DOHH2 (cell line): ENCODE results near the gene RAI1.

Source experiments
- H3F3A ChIP-seq: fragments of 200-600 bp; sonication (generic), shearing (Covaris generic); 2 replicates; pipeline ENCODE4 v1.6.0; 2016; ENCODE audit warnings: antibody characterized with exemption, mild to moderate bottlenecking; ENCODE audit not compliant: control insufficient read depth, insufficient read depth
- H3K27ac ChIP-seq: fragments of 200-600 bp; sonication (generic); 2 replicates; pipeline ENCODE4 v1.5.1; 2014; ENCODE audit warnings: low read depth, mild to moderate bottlenecking, low read length, moderate library complexity
- H3K27me3 ChIP-seq: fragments of 200-600 bp; sonication (generic); 2 replicates; pipeline ENCODE4 v1.6.1; 2014; ENCODE audit warnings: mild to moderate bottlenecking, low read length, mixed read lengths; ENCODE audit not compliant: control insufficient read depth
- H3K36me3 ChIP-seq: fragments of 200-600 bp; sonication (generic); 2 replicates; pipeline ENCODE4 v1.6.1; 2014; ENCODE audit warnings: mild to moderate bottlenecking, low read length, moderate library complexity, mixed read lengths; ENCODE audit not compliant: control insufficient read depth
- H3K4me1 ChIP-seq: fragments of 200-600 bp; sonication (generic); 2 replicates; pipeline ENCODE4 v1.6.1; 2014; ENCODE audit warnings: mild to moderate bottlenecking, low read length, mixed read lengths; ENCODE audit not compliant: control insufficient read depth
- H3K4me2 ChIP-seq: fragments of 200-600 bp; sonication (generic); 2 replicates; pipeline ENCODE4 v1.6.0; 2014; ENCODE audit warnings: mild to moderate bottlenecking, low read length, moderate library complexity
- H3K4me3 ChIP-seq: fragments of 200-600 bp; sonication (generic); 2 replicates; pipeline ENCODE4 v1.5.1; 2014; ENCODE audit warnings: mild to moderate bottlenecking, low read length, mixed read lengths
- H3K79me2 ChIP-seq: fragments of 200-600 bp; sonication (generic); 2 replicates; pipeline ENCODE4 v1.6.1; 2014; ENCODE audit warnings: mild to moderate bottlenecking, low read length, mixed read lengths; ENCODE audit not compliant: control insufficient read depth
- H3K9me2 ChIP-seq: fragments of 200-600 bp; sonication (generic); replicated peaks from 2 replicates; pipeline ENCODE4 v1.6.1; 2014; ENCODE audit warnings: mild to moderate bottlenecking, low read length, mixed read lengths; ENCODE audit not compliant: control insufficient read depth
- H3K9me3 ChIP-seq: fragments of 200-600 bp; sonication (generic); 2 replicates; pipeline ENCODE4 v1.6.1; 2014; ENCODE audit warnings: antibody characterized with exemption, low read length, mixed read lengths; ENCODE audit not compliant: control insufficient read depth, insufficient read depth
- H4K20me1 ChIP-seq: fragments of 200-600 bp; sonication (generic); 2 replicates; pipeline ENCODE4 v1.6.0; 2014; ENCODE audit warnings: low read depth, mild to moderate bottlenecking, antibody characterized with exemption, low read length, moderate library complexity; ENCODE audit not compliant: control insufficient read depth, insufficient read depth
- CTCF ChIP-seq: fragments of 200-600 bp; sonication (generic); IDR thresholded peaks from one replicate; pipeline ENCODE4 v1.5.1; 2014; ENCODE audit warnings: antibody characterized with exemption, mild to moderate bottlenecking, low read depth, low read length; ENCODE audit not compliant: poor library complexity, severe bottlenecking
- EZH2phosphoT487 ChIP-seq: fragments of 200-600 bp; sonication (generic); IDR thresholded peaks from 2 replicates; pipeline ENCODE4 v1.6.1; 2017; ENCODE audit warnings: borderline replicate concordance, mild to moderate bottlenecking, antibody characterized with exemption, low read length, moderate library complexity, mixed read lengths

RAI1 gene

GRCh38 chr17:17728146-17728545, 46.9 kb downstream of the RAI1 start:
- no peak overlapping the region for H3K27ac ChIP-seq
- H4K20me1 ChIP-seq: peaks cover 15% of the 10 kb centered on the region

GRCh38 chr17:17728550-17729251, 47.4 kb downstream of the RAI1 start:
- H3K27me3 ChIP-seq: no peaks in the 10 kb centered on the region
- peaks cover 15% of the 10 kb centered on the region for H4K20me1 ChIP-seq
- no peaks in the 10 kb centered on the region for H3K9me2 ChIP-seq
- no peak overlapping the region for H3K4me2 ChIP-seq
- peaks cover 10% of the 10 kb centered on the region; the same call in 1 of the 2 replicates for H3K36me3 ChIP-seq
- no peaks in the 10 kb centered on the region for H3F3A ChIP-seq
- no peak overlapping the region for H3K4me3 ChIP-seq
- no peak for TF ChIP-seq EZH2phosphoT487
- no peak for TF ChIP-seq CTCF
- H3K9me3 ChIP-seq: no peaks in the 10 kb centered on the region
- no peak overlapping the region for H3K27ac ChIP-seq
- H3K79me2 ChIP-seq: peaks cover 65% of the 10 kb centered on the region
- H3K4me1 ChIP-seq: peaks cover 21% of the 10 kb centered on the region

More at GRCh38 chr17:17728146-17728545, 46.9 kb downstream of the RAI1 start:
- H3K4me3 ChIP-seq: no peak overlapping the region
- H3K4me2 ChIP-seq: no peak overlapping the region
- H3K4me1 ChIP-seq: peaks cover 27% of the 10 kb centered on the region
- no peak for TF ChIP-seq CTCF
- no peak for TF ChIP-seq EZH2phosphoT487
- H3K9me3 ChIP-seq: no peaks in the 10 kb centered on the region
- peaks cover 60% of the 10 kb centered on the region for H3K79me2 ChIP-seq
- H3F3A ChIP-seq: no peaks in the 10 kb centered on the region
- H3K9me2 ChIP-seq: no peaks in the 10 kb centered on the region
- H3K36me3 ChIP-seq: peaks cover 10% of the 10 kb centered on the region; the same call in 1 of the 2 replicates
- peaks cover 3% of the 10 kb centered on the region; the same call in 1 of the 2 replicates for H3K27me3 ChIP-seq

- Histone ChIP-seq H3K4me2 (no peak overlapping the region), H3F3A (no peaks in the 10 kb centered on the region), H3K9me3 (no peaks in the 10 kb centered on the region), H3K4me3 (no peak overlapping the region), H3K36me3 (peaks cover 10% of the 10 kb centered on the region; the same call in 1 of the 2 replicates), H4K20me1 (peaks cover 15% of the 10 kb centered on the region), H3K79me2 (peaks cover 62% of the 10 kb centered on the region), H3K27me3 (no peaks in the 10 kb centered on the region), H3K9me2 (no peaks in the 10 kb centered on the region), H3K27ac (no peak overlapping the region), H3K4me1 (peaks cover 11% of the 10 kb centered on the region)
- peak; percentile 85 for TF ChIP-seq CTCF
- TF ChIP-seq EZH2phosphoT487: no peak
Measured at GRCh38 chr17:17729620-17730249, 48.5 kb downstream of the RAI1 start.
